Measurements from ENCODE around the gene DCST1.

GRCh38 chr1:155093911-155094621 is 60.4 kb downstream of the DCST1 start:
- TF ChIP-seq HDGF (IDR thresholded peaks at IDR 0.05; ENCODE audit: borderline replicate concordance) (no peak), ELF4 (IDR thresholded peaks at IDR 0.05) (no peak), SUZ12 (IDR thresholded peaks at IDR 0.05) (no peak), ZNF384 (IDR thresholded peaks at IDR 0.05) (no peak), FOXM1 (IDR thresholded peaks at IDR 0.05; ENCODE audit: borderline replicate concordance) (no peak), SP1 (IDR thresholded peaks at IDR 0.05) (no peak), BHLHE40 (IDR thresholded peaks at IDR 0.05; ENCODE audit: borderline replicate concordance) (no peak), FOXK2 (IDR thresholded peaks at IDR 0.05) (no peak), CTBP1 (IDR thresholded peaks at IDR 0.05; ENCODE audit: borderline replicate concordance) (no peak), ARNT (IDR thresholded peaks at IDR 0.05) (no peak), NFRKB (IDR thresholded peaks at IDR 0.05) (no peak), TARDBP (IDR thresholded peaks at IDR 0.05) (no peak)

Data from HEK293T (cell line).